HG03558 (cell line): ENCODE results near the gene RAI1.

Experiments
- ATAC-seq: cut with Tn5 transposase; IDR thresholded peaks from one replicate; pipeline ENCODE4 v1.9.1; 2021; ENCODE audit warnings: moderate number of reproducible peaks; ENCODE audit not compliant: unreplicated experiment; ENCODE audit errors: extremely low read depth

RAI1 gene

GRCh38 chr17:17758941-17759563 lies 77.8 kb downstream of the RAI1 start:
- no peak for ATAC-seq

- no peak for ATAC-seq
Observed at GRCh38 chr17:17760350-17760749, 79.1 kb downstream of the RAI1 start.

GRCh38 chr17:17760872-17761550 lies 79.8 kb downstream of the RAI1 start:
- no peak for ATAC-seq

GRCh38 chr17:17761894-17762743 lies 80.9 kb downstream of the RAI1 start:
- ATAC-seq: no peak

GRCh38 chr17:17762744-17763105 lies 81.5 kb downstream of the RAI1 start:
- no peak for ATAC-seq

- ATAC-seq: no peak
Observed at GRCh38 chr17:17763136-17763535, 81.9 kb downstream of the RAI1 start.

GRCh38 chr17:17763734-17764133 lies 82.5 kb downstream of the RAI1 start:
- no peak for ATAC-seq

- no peak for ATAC-seq
Observed at GRCh38 chr17:17765359-17766076, 84.3 kb downstream of the RAI1 start.

- no peak for ATAC-seq
Observed at GRCh38 chr17:17766077-17766743, 85.0 kb downstream of the RAI1 start.

- ATAC-seq: no peak
Observed at GRCh38 chr17:17766744-17767120, 85.5 kb downstream of the RAI1 start.

- no peak for ATAC-seq
Observed at GRCh38 chr17:17767154-17767869, 86.1 kb downstream of the RAI1 start.

- ATAC-seq: no peak
Observed at GRCh38 chr17:17767887-17768418, 86.7 kb downstream of the RAI1 start.

GRCh38 chr17:17768424-17769088 lies 87.3 kb downstream of the RAI1 start:
- no peak for ATAC-seq

- ATAC-seq: no peak
Observed at GRCh38 chr17:17769869-17770631, 88.8 kb downstream of the RAI1 start.

- ATAC-seq: no peak
Observed at GRCh38 chr17:17770632-17771044, 89.4 kb downstream of the RAI1 start.

GRCh38 chr17:17771498-17772201 lies 90.4 kb downstream of the RAI1 start:
- no peak for ATAC-seq

- no peak for ATAC-seq
Observed at GRCh38 chr17:17772231-17772630, 91.0 kb downstream of the RAI1 start.
